HG02678 (cell line): ENCODE measurements around the gene TUBA1A.
"Not testable (repeated sequence)": the region's sequence is repeated elsewhere in the genome, so short reads cannot be mapped to it uniquely, and the experiment has no call there.

Source experiments
- ATAC-seq: cut with Tn5 transposase; IDR thresholded peaks from one replicate; pipeline ENCODE4 v1.9.1; 2021; ENCODE audit warnings: mild to moderate bottlenecking, moderate library complexity; ENCODE audit not compliant: unreplicated experiment

Gene TUBA1A

DNA sequence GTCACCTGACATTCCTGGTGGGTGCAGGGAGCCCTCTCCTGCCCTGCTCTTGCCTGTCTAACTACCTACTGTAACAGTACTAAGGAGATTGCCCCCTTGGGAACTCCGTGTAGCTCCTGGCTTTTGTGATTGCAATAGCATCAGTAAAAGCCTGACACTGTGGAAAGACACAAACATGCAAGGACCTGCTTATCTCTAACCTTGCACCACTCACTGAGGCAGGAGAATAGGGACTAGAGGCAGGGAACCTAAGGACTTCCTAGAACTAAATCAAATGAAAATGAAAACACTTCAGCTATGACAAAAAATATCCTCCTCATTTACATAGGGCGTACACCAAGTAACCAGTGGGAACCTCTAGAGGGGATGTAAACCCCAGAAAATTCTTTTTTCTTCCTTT, 28.5 kb downstream of the TUBA1A start:
- ATAC-seq = no peak

- no peak for ATAC-seq
Observed at GRCh38 chr12:49154221-49154620, 34.7 kb downstream of the TUBA1A start.

- no peak for ATAC-seq
Observed at GRCh38 chr12:49147384-49147783, 41.5 kb downstream of the TUBA1A start.

GRCh38 chr12:49146406-49146805, 42.5 kb downstream of the TUBA1A start:
- ATAC-seq = no peak

GRCh38 chr12:49144384-49144783, 44.5 kb downstream of the TUBA1A start:
- ATAC-seq = no peak

- no peak for ATAC-seq
Observed at GRCh38 chr12:49138999-49139398, 49.9 kb downstream of the TUBA1A start.

- ATAC-seq = no peak
Observed at GRCh38 chr12:49138587-49138986, 50.3 kb downstream of the TUBA1A start.

GRCh38 chr12:49137476-49137875, 51.4 kb downstream of the TUBA1A start:
- ATAC-seq = no peak

GRCh38 chr12:49136997-49137396, 51.9 kb downstream of the TUBA1A start:
- ATAC-seq = not testable (repeated sequence)
